OCI-LY7 (cell line): ENCODE measurements around the gene DERL3. TPM values are rescaled to one million over a fixed set of nuclear protein-coding genes. Genes with fewer than 3 reads are reported as not detected.

ENCODE experiments used
- BruUV-seq: library from RNA; stranded (reverse); fragments of 400-500 nt; replicated peaks from 2 replicates; lab custom pipeline; 2021; lab: Mats Ljungman, UMichigan
- CTCF ChIA-PET: fragments of 300-600 bp; sonication (Branson Sonifier 250); formaldehyde crosslinking; loops from one replicate; lab custom pipeline; 2022; ENCODE audit warnings: antibody characterized with exemption; ENCODE audit not compliant: unreplicated experiment; lab: Charles Lee
- POLR2A ChIA-PET: fragments of 300-600 bp; sonication (Branson Sonifier 250); formaldehyde crosslinking; loops from one replicate; lab custom pipeline; 2022; ENCODE audit warnings: antibody characterized with exemption; lab: Charles Lee
- DNase-seq: peaks from one replicate; pipeline ENCODE4 v3.0.0-alpha.2; 2015; ENCODE audit warnings: low spot score
- H2AFZ ChIP-seq: fragments of 200-600 bp; sonication (generic), shearing (Covaris generic); 2 replicates; pipeline ENCODE4 v1.6.1; 2014; ENCODE audit warnings: mild to moderate bottlenecking, antibody characterized with exemption, low read length, moderate library complexity
- H3K27ac ChIP-seq: fragments of 200-600 bp; sonication (generic); 2 replicates; pipeline ENCODE4 v1.5.1; 2014; ENCODE audit warnings: mixed run types, low read depth, mild to moderate bottlenecking, moderate library complexity, low read length, inconsistent platforms; ENCODE audit not compliant: poor library complexity, severe bottlenecking
- H3K36me3 ChIP-seq: fragments of 200-600 bp; sonication (generic); 2 replicates; pipeline ENCODE4 v1.6.1; 2014; ENCODE audit warnings: mild to moderate bottlenecking, antibody characterized with exemption, low read length, moderate library complexity, mixed read lengths; ENCODE audit not compliant: insufficient read depth
- H3K4me1 ChIP-seq: fragments of 200-600 bp; sonication (generic); 2 replicates; pipeline ENCODE4 v1.5.1; 2014; ENCODE audit warnings: mild to moderate bottlenecking, low read length; ENCODE audit not compliant: insufficient read depth, poor library complexity, severe bottlenecking
- H3K4me2 ChIP-seq: fragments of 200-600 bp; sonication (generic); 2 replicates; pipeline ENCODE4 v1.6.1; 2014; ENCODE audit warnings: mild to moderate bottlenecking, low read length
- H3K4me3 ChIP-seq: fragments of 200-600 bp; sonication (generic); 2 replicates; pipeline ENCODE4 v1.5.1; 2014; ENCODE audit warnings: mild to moderate bottlenecking, low read depth, low read length; ENCODE audit not compliant: poor library complexity, severe bottlenecking
- H3K79me2 ChIP-seq: fragments of 200-600 bp; sonication (generic); 2 replicates; pipeline ENCODE4 v1.6.1; 2016; ENCODE audit warnings: low read depth, mild to moderate bottlenecking, low read length, moderate library complexity, mixed read lengths; ENCODE audit not compliant: insufficient read depth
- H3K9me2 ChIP-seq: fragments of 200-600 bp; sonication (generic); 2 replicates; pipeline ENCODE4 v1.6.1; 2016; ENCODE audit warnings: mild to moderate bottlenecking, low read length, mixed read lengths; ENCODE audit not compliant: insufficient read depth
- H3K9me3 ChIP-seq: fragments of 200-600 bp; sonication (generic); 2 replicates; pipeline ENCODE4 v1.6.1; 2014; ENCODE audit warnings: mild to moderate bottlenecking, mixed run types, low read length, mixed read lengths
- H4K20me1 ChIP-seq: fragments of 200-600 bp; sonication (generic); 2 replicates; pipeline ENCODE4 v1.6.1; 2014; ENCODE audit warnings: mild to moderate bottlenecking, antibody characterized with exemption, low read length, moderate library complexity, mixed read lengths; ENCODE audit not compliant: insufficient read depth
- EZH2phosphoT487 ChIP-seq: fragments of 200-600 bp; sonication (generic); IDR thresholded peaks from 2 replicates; pipeline ENCODE4 v1.6.1; 2018; ENCODE audit warnings: low read depth, borderline replicate concordance, mild to moderate bottlenecking, mixed run types, antibody characterized with exemption, low read length, moderate library complexity, mixed read lengths
- intact Hi-C: fragments of 100-400 bp; cut with micrococcal nuclease; formaldehyde crosslinking; loops from one replicate; pipeline ENCODE4 v1.10.0; 2022; ENCODE audit not compliant: unreplicated experiment
- total RNA-seq, 2 experiments: library from RNA; depleted of rRNA in 1 of 2; stranded (reverse); fragments of >200 nt in 1 of 2; shearing (Covaris generic) in 1 of 2; gene quantifications; 2 replicates each; pipeline ENCODE4 v1.2.3, GENCODE V29; 2014 to 2022
- TF ChIP-seq, protein P1 (sequence below): fragments of 200-600 bp; sonication (generic); conservative IDR thresholded peaks from 2 replicates; pipeline ENCODE4 v1.5.1; 2014; ENCODE audit warnings: mild to moderate bottlenecking, antibody characterized with exemption, low read length, moderate library complexity, mixed read lengths

DERL3 gene
- total RNA-seq, 2 experiments from 2014 or later, result 44.6 to 52.1 TPM

DNA sequence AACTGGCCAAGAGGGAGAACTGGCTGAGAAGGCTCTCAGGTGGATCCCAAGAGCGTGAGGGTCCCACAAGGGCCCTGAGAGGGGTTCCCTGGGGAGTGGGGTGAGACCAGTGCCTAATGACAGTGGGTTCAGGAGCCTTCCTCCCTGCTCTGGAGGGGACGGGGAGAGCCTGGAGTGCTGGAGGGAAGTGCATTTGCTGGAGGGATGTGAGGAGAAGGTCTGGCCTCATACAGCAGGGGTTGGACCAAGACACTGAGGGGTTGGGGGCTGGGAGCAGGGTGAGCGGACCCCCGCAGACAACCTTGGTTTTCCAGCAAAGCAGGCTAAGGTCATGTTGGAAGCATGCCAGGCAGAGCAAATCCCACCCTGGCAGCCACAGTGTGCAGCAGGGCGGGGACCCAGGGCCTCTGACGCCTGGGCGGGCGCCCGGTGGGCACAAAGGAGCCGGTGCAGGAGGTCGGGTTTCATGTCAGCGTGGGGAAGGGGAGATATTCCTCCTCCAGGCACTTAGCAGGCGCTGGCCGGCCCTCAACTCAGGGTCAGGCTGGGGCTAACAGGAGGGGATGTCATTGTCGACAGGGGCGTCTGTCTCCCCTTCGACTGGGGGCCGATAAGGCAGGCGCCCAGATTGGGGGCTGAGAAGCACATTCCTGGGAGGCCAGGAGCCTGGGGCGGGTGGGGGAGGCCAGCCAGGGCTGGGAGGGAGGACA lies 3.1 kb upstream of the DERL3 start:
- Histone ChIP-seq H3K4me2 (no peak overlapping the region), H2AFZ (no peak overlapping the region), H3K36me3 (peaks cover 10% of the 10 kb centered on the region; the same call in 1 of the 2 replicates), H3K9me3 (no peaks in the 10 kb centered on the region), H3K27ac (no peak overlapping the region), H3K4me1 (peaks cover 71% of the 10 kb centered on the region), H3K4me3 (no peak overlapping the region), H3K9me2 (no peaks in the 10 kb centered on the region), H3K79me2 (no peaks in the 10 kb centered on the region), H4K20me1 (no peaks in the 10 kb centered on the region)
- ChIA-PET POLR2A (no interaction called here), CTCF (no interaction called here)
- no peak for DNase-seq
- no TSS peak for BruUV-seq
- no peak for TF ChIP-seq EZH2phosphoT487
- TF ChIP-seq, protein P1, sequence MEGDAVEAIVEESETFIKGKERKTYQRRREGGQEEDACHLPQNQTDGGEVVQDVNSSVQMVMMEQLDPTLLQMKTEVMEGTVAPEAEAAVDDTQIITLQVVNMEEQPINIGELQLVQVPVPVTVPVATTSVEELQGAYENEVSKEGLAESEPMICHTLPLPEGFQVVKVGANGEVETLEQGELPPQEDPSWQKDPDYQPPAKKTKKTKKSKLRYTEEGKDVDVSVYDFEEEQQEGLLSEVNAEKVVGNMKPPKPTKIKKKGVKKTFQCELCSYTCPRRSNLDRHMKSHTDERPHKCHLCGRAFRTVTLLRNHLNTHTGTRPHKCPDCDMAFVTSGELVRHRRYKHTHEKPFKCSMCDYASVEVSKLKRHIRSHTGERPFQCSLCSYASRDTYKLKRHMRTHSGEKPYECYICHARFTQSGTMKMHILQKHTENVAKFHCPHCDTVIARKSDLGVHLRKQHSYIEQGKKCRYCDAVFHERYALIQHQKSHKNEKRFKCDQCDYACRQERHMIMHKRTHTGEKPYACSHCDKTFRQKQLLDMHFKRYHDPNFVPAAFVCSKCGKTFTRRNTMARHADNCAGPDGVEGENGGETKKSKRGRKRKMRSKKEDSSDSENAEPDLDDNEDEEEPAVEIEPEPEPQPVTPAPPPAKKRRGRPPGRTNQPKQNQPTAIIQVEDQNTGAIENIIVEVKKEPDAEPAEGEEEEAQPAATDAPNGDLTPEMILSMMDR, result no peak
- intact Hi-C loops, result no loop called here

DNA sequence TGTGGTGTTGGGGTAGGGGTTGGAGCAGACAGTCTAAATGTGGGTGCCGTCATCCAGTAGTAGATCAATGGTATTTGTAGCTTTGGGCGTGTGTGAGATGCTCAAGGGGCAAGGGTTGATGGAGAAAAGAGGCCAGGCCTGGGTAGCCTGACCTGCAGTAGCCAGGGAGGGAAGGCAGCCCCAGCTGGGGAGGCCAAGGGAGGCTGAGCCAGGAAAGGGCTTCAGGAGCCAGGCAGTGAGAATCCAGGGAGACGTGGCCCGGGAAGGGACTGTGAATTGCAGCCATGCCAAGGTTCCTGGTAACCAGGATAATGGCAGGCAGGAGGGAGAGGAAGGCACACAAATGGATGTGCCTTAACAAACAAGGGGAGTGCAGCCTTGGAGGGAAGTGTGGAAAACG lies 2.5 kb upstream of the DERL3 start:
- intact Hi-C loops, result no loop called here
- no peak for DNase-seq
- no peak overlapping the region for H3K4me2 ChIP-seq
- no peak for TF ChIP-seq EZH2phosphoT487
- TF ChIP-seq, protein P1, result no peak
- peaks cover 15% of the 10 kb centered on the region; the same call in 1 of the 2 replicates for H3K36me3 ChIP-seq
- H4K20me1 ChIP-seq, result no peaks in the 10 kb centered on the region
- H2AFZ ChIP-seq, result no peak overlapping the region
- no peaks in the 10 kb centered on the region for H3K9me2 ChIP-seq
- H3K79me2 ChIP-seq, result no peaks in the 10 kb centered on the region
- no peak overlapping the region for H3K4me3 ChIP-seq
- CTCF ChIA-PET, result no interaction called here
- POLR2A ChIA-PET, result no interaction called here
- no peaks in the 10 kb centered on the region for H3K9me3 ChIP-seq
- no peak overlapping the region for H3K27ac ChIP-seq
- BruUV-seq, result no TSS peak
- peaks cover 71% of the 10 kb centered on the region for H3K4me1 ChIP-seq

DNA sequence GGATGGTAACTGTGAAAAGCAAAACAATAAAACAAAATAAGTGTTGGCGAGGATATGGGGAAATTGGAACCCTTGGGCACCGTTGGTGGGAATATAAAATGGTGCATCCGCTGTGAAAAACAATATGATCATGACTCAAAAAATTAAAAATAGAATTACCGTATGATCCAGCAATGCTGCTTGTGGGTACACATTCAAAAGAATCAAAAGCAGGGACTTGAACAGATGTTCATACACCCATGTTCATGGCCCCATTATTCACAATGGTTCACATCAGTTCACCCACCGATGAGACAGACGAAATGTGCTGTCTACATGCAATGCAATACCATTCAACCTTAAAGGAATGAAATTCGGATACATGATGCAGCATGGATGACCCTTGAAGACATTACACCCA lies 1.2 kb upstream of the DERL3 start:
- BruUV-seq, result no TSS peak
- intact Hi-C loops, result no loop called here
- no peak for DNase-seq
- peak overlapping the region; percentile 91 for H3K4me2 ChIP-seq
- no peaks in the 10 kb centered on the region for H3K9me2 ChIP-seq
- peak overlapping the region; percentile 69 for H3K4me3 ChIP-seq
- ChIA-PET CTCF (no interaction called here), POLR2A (no interaction called here)
- H2AFZ ChIP-seq, result no peak overlapping the region
- no peaks in the 10 kb centered on the region for H3K79me2 ChIP-seq
- H3K36me3 ChIP-seq, result peaks cover 28% of the 10 kb centered on the region
- peaks cover 71% of the 10 kb centered on the region for H3K4me1 ChIP-seq
- H3K27ac ChIP-seq, result peak overlapping the region; percentile 83
- no peaks in the 10 kb centered on the region for H4K20me1 ChIP-seq
- TF ChIP-seq EZH2phosphoT487, result no peak
- TF ChIP-seq, protein P1, result no peak
- no peaks in the 10 kb centered on the region for H3K9me3 ChIP-seq
